ENCODE data around the gene KCNIP1. TPM values are rescaled to one million over a fixed set of nuclear protein-coding genes. Genes with fewer than 3 reads are reported as not detected.

KCNIP1 gene
- total RNA-seq, 2 donors from 2014 or later = 0.52 to 0.99 TPM

Other genes starting within 250 kb of the KCNIP1 start
- gene LCP2, start 206.2 kb upstream of the KCNIP1 start, total RNA-seq = 1 to 10 TPM; 1.6 to 2.6 TPM
- under 1 TPM in 1 of 2 donors, not detected in 1; 0.99 TPM for gene KCNMB1, start 114.7 kb upstream of the KCNIP1 start, total RNA-seq

All from body of pancreas (tissue), 2 donors.